DMS114 treated with DMSO at 0.1 percent for 48 hours (cell line): Measurements from ENCODE around the gene LALBA.
"Not testable (repeated sequence)": the region's sequence is repeated elsewhere in the genome, so short reads cannot be mapped to it uniquely, and the experiment has no call there.

Source experiments
- DNase-seq: peaks from one replicate; lab custom pipeline; 2025; ENCODE audit not compliant: unreplicated experiment; lab: John Stamatoyannopoulos, UW

The LALBA gene

GRCh38 chr12:48569946-48570345 lies at the start of gene LALBA:
TSS of gene LALBA (minus strand) at chr12:48570046. CDS start at chr12:48570020, 26 bp downstream.
- no peak for DNase-seq

GRCh38 chr12:48618541-48618940 lies 48.7 kb upstream of the LALBA start:
- DNase-seq: peak; percentile 71

GRCh38 chr12:48615681-48616080 lies 45.8 kb upstream of the LALBA start:
- DNase-seq: no peak

- no peak for DNase-seq
Observed at GRCh38 chr12:48613321-48613720, 43.5 kb upstream of the LALBA start.

GRCh38 chr12:48602192-48602989 lies 32.5 kb upstream of the LALBA start:
- DNase-seq: no peak

GRCh38 chr12:48601013-48601756 lies 31.3 kb upstream of the LALBA start:
- no peak for DNase-seq

- DNase-seq: no peak
Observed at GRCh38 chr12:48600552-48600951, 30.7 kb upstream of the LALBA start.

- DNase-seq: no peak
Observed at GRCh38 chr12:48592591-48593086, 22.8 kb upstream of the LALBA start.

GRCh38 chr12:48586361-48586760 lies 16.5 kb upstream of the LALBA start:
- no peak for DNase-seq

GRCh38 chr12:48583728-48584127 lies 13.9 kb upstream of the LALBA start:
- no peak for DNase-seq

GRCh38 chr12:48580831-48581230 lies 11.0 kb upstream of the LALBA start:
- DNase-seq: no peak

GRCh38 chr12:48572326-48572725 lies 2.5 kb upstream of the LALBA start:
- DNase-seq: no peak

- DNase-seq: no peak
Observed at GRCh38 chr12:48567731-48568130, 2.1 kb downstream of the LALBA start.

- DNase-seq: no peak
Observed at GRCh38 chr12:48557919-48558318, 11.9 kb downstream of the LALBA start.

GRCh38 chr12:48556631-48557030 lies 13.2 kb downstream of the LALBA start:
- no peak for DNase-seq

GRCh38 chr12:48553666-48554343 lies 16.0 kb downstream of the LALBA start:
- DNase-seq: not testable (repeated sequence)

- not testable (repeated sequence) for DNase-seq
Observed at GRCh38 chr12:48551636-48552035, 18.2 kb downstream of the LALBA start.

GRCh38 chr12:48547012-48547411 lies 22.8 kb downstream of the LALBA start:
- not testable (repeated sequence) for DNase-seq

- DNase-seq: no peak
Observed at GRCh38 chr12:48545833-48546469, 23.9 kb downstream of the LALBA start.

- DNase-seq: peak; percentile 28
Observed at GRCh38 chr12:48542300-48542928, 27.4 kb downstream of the LALBA start.

- DNase-seq: no peak
Observed at GRCh38 chr12:48536602-48537001, 33.2 kb downstream of the LALBA start.
